GM12891 (cell line): ENCODE data around the gene ADTRP.

Experiments
- DNase-seq: peaks from one replicate; pipeline ENCODE4 v3.0.0; 2011; ENCODE audit warnings: low spot score; ENCODE audit not compliant: insufficient read length
- FAIRE-seq: peaks from 2 replicates; lab custom pipeline; 2011; peaks lifted over from hg19 to GRCh38; lab: Jason Lieb, UNC
- PAX5 ChIP-seq: IDR thresholded peaks from 2 replicates; pipeline ENCODE4 v1.6.1; 2011; ENCODE audit warnings: low read length, moderate library complexity, mild to moderate bottlenecking; ENCODE audit not compliant: insufficient read depth, severe bottlenecking
- POLR2A ChIP-seq: IDR thresholded peaks from 2 replicates; pipeline ENCODE4 v1.6.1; 2011; ENCODE audit warnings: low read depth, low read length, control low read depth
- POLR2AphosphoS5 ChIP-seq: IDR thresholded peaks from 2 replicates; pipeline ENCODE4 v1.6.1; 2011; ENCODE audit warnings: low read depth, low read length, control low read depth
- POU2F2 ChIP-seq: IDR thresholded peaks from 2 replicates; pipeline ENCODE4 v1.6.1; 2011; ENCODE audit warnings: low read depth, mild to moderate bottlenecking, control low read depth, low read length, moderate library complexity
- SPI1 ChIP-seq: IDR thresholded peaks from 2 replicates; pipeline ENCODE4 v1.6.1; 2011; ENCODE audit warnings: low read depth, low read length, control low read depth
- TAF1 ChIP-seq: IDR thresholded peaks from 2 replicates; pipeline ENCODE4 v1.6.1; 2011; ENCODE audit warnings: low read depth, low read length, control low read depth

Gene ADTRP

GRCh38 chr6:11731423-11731822 lies 47.2 kb downstream of the ADTRP start:
- no peak for DNase-seq
- FAIRE-seq = no peak

GRCh38 chr6:11730641-11731040 lies 48.0 kb downstream of the ADTRP start:
- TF ChIP-seq POLR2AphosphoS5 (peak; percentile 49; the same call in 1 of the 2 replicates), POU2F2 (no peak), TAF1 (peak; percentile 57; the same call in 1 of the 2 replicates), SPI1 (no peak), POLR2A (no peak), PAX5 (no peak)
- FAIRE-seq = peak; percentile 79
- no peak for DNase-seq

More at GRCh38 chr6:11731423-11731822, 47.2 kb downstream of the ADTRP start:
- TF ChIP-seq POLR2AphosphoS5 (peak; percentile 51; the same call in 1 of the 2 replicates), POLR2A (peak; percentile 18; the same call in 1 of the 2 replicates), PAX5 (no peak)

DNA sequence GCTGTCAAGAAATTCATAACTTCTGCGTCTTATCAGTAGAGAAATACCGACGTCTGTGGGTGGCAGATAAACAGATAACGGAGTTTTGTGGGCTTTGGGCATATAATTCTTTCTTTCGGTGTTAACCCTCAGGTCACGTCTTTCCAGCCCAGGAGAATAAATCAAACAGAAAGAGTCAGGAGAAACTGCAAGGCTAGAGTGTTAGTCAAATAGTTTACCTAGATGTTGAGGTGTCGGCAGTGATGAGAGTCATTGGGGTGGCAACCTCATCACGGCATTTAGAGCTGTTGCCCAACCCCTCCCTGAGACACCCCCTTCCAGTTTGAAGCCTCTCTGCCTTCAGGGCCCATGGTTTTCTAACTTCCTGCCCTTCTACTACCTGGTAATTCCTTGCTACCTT lies 49.5 kb downstream of the ADTRP start:
- FAIRE-seq = no peak
- DNase-seq = no peak
- TF ChIP-seq POLR2A (no peak), POU2F2 (no peak), POLR2AphosphoS5 (no peak), SPI1 (no peak), PAX5 (no peak), TAF1 (no peak)

GRCh38 chr6:11727998-11728961 lies 50.3 kb downstream of the ADTRP start:
- FAIRE-seq (no peak), DNase-seq (no peak)
- TF ChIP-seq TAF1 = no peak
- peak; percentile 80 for TF ChIP-seq SPI1

- FAIRE-seq = no peak
- TF ChIP-seq POLR2A (no peak), SPI1 (no peak), PAX5 (no peak), POLR2AphosphoS5 (no peak), TAF1 (no peak), POU2F2 (no peak)
Observed at GRCh38 chr6:11727346-11727997, 51.1 kb downstream of the ADTRP start.

DNA sequence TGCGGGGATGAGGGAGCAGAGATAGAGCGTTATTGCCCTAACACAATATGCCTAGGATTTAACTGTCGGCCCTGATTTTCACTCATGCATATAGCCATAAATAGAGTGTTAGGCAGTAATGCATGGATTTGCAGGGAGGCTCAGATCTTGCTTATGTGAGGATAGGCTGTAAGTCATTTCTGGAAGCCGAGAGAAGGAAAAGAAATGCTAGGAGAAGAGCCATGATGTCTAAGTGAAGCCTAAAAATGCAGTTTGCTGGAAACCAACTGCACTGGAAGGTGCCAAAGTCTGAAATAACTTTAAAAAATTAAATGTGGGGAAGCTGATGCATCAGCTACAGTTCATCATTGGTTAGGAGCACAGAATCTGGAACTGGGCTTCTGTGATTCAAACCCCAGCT lies 54.3 kb downstream of the ADTRP start:
- no peak for TF ChIP-seq PAX5
- TF ChIP-seq POU2F2 = no peak
- TF ChIP-seq POLR2A = no peak
- no peak for TF ChIP-seq SPI1
- TF ChIP-seq POLR2AphosphoS5 = no peak
- TF ChIP-seq TAF1 = no peak
- DNase-seq = no peak
- FAIRE-seq = peak; percentile 35

More at GRCh38 chr6:11727346-11727997, 51.1 kb downstream of the ADTRP start:
- DNase-seq = no peak

GRCh38 chr6:11722805-11723631 lies 55.6 kb downstream of the ADTRP start:
- no peak for DNase-seq
- no peak for TF ChIP-seq PAX5
- TF ChIP-seq POLR2AphosphoS5 = no peak
- 0 out of 2 replicates have a peak, but pooled peaks have one; percentile 25 for TF ChIP-seq POU2F2
- TF ChIP-seq SPI1 = peak; percentile 43
- TF ChIP-seq POLR2A = peak; percentile 25; the same call in 1 of the 2 replicates
- peak; percentile 43; the same call in 1 of the 2 replicates for TF ChIP-seq TAF1
- FAIRE-seq = peak; percentile 89

DNA sequence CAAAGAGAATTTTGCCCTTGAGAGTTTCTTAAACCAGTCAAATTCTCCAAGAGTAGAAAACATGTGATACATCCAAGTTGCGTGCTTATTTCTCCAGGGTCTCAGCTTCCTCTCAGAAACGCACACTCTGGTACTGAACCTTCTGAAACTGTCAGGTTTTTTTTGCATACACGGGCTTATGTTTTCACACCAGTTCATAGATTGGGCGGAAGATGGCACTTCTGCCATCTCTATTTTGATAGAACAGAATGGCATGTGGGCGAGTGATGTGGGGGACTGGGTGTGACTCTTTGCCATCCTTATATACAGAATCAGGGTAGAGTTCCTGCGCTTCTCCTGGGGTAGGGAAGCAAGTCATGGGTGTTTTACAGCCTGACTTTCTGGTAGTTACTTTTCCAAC lies 56.4 kb downstream of the ADTRP start:
- FAIRE-seq (peak; percentile 23), DNase-seq (no peak)
- no peak for TF ChIP-seq POLR2A
- TF ChIP-seq POU2F2 = peak; percentile 42; the same call in 1 of the 2 replicates

- TF ChIP-seq PAX5 (no peak), POLR2AphosphoS5 (no peak), POLR2A (no peak), SPI1 (no peak), TAF1 (no peak), POU2F2 (no peak)
- DNase-seq (no peak), FAIRE-seq (no peak)
Observed at GRCh38 chr6:11718463-11718862, 60.1 kb downstream of the ADTRP start.

GRCh38 chr6:11718031-11718430 lies 60.6 kb downstream of the ADTRP start:
- FAIRE-seq (no peak), DNase-seq (no peak)
- TF ChIP-seq SPI1 (no peak), TAF1 (no peak), POU2F2 (no peak), POLR2A (no peak), PAX5 (no peak), POLR2AphosphoS5 (no peak)
